Upper lobe of left lung (tissue), 6 donors: ENCODE measurements around the gene CDC25B. TPM values are rescaled to one million over a fixed set of nuclear protein-coding genes. Genes with fewer than 3 reads are reported as not detected.

Source experiments
- ATAC-seq, 2 donors: fragments of 200-7000 bp; cut with Tn5 transposase; one replicate each; pipeline ENCODE4 v1.9.1; 2022; ENCODE audit warnings: mild to moderate bottlenecking in 2 of 2, moderate library complexity in 2 of 2; ENCODE audit not compliant: low FRiP score in 2 of 2
- DNase-seq, 2 donors: peaks; one replicate each; pipeline ENCODE4 v3.0.0-alpha.2; 2019 to 2020
- H3K27ac ChIP-seq, 4 donors: fragments of 200-600 bp; sonication (generic); one replicate each; pipeline ENCODE4 v1.5.1; 2016 to 2019
- H3K27me3 ChIP-seq, 4 donors: fragments of 200-600 bp; sonication (generic); one replicate each; pipeline ENCODE4 v1.5.1; 2017 to 2019
- H3K36me3 ChIP-seq, 4 donors: fragments of 200-600 bp; sonication (generic); one replicate each; pipeline ENCODE4 v1.5.1; 2016 to 2019
- H3K4me1 ChIP-seq, 4 donors: fragments of 200-600 bp; sonication (generic); one replicate each; pipeline ENCODE4 v1.5.1; 2018 to 2019
- H3K4me3 ChIP-seq, 4 donors: fragments of 200-600 bp; sonication (generic); one replicate each; pipeline ENCODE4 v1.5.1; 2017 to 2019; ENCODE audit warnings: mild to moderate bottlenecking in 2 of 4, moderate library complexity in 1 of 4
- H3K9me3 ChIP-seq, 4 donors: fragments of 200-600 bp; sonication (generic); one replicate each; pipeline ENCODE4 v1.5.1; 2018 to 2019
- CTCF ChIP-seq, 6 experiments: fragments of 450-650 bp in 4 of 6; fragments of 200-600 bp in 2 of 6; sonication (generic) in 2 of 6; IDR thresholded peaks; one replicate each; pipeline ENCODE4 v1.5.1; 2016 to 2019; ENCODE audit warnings: antibody characterized with exemption in 6 of 6
- EP300 ChIP-seq, 4 donors: sonication (generic); formaldehyde crosslinking; IDR thresholded peaks; one replicate each; pipeline ENCODE4 v1.5.1; 2017; ENCODE audit warnings: antibody characterized with exemption in 4 of 4, control low read depth in 2 of 4
- POLR2A ChIP-seq, 4 donors: fragments of 450-650 bp; IDR thresholded peaks; one replicate each; pipeline ENCODE4 v1.5.1; 2016 to 2017; ENCODE audit warnings: antibody characterized with exemption in 4 of 4, mild to moderate bottlenecking in 2 of 4
- POLR2AphosphoS5 ChIP-seq, 2 donors: sonication (generic); formaldehyde crosslinking; IDR thresholded peaks; one replicate each; pipeline ENCODE4 v1.5.1; 2017; ENCODE audit warnings: antibody characterized with exemption in 2 of 2
- WGBS, 2 donors: methylation state at CpG; one replicate each; pipeline ENCODE4 v1.1.5; 2017 to 2018; 5-methylcytosine and 5-hydroxymethylcytosine counted together
- total RNA-seq, 6 donors: library from RNA; depleted of rRNA in 4 of 6; stranded (reverse); fragments of >200 nt in 4 of 6; gene quantifications; one replicate each; pipeline versions ENCODE4 v1.1.0 to v1.2.1, GENCODE V29; 2016 to 2021
- donor health status: DM: no; HTN: no; CAD: no; lungs with moderate emphysema.
- donor health status: DM: no; HTN: yes; CAD: no; lungs with severe emphysema.

Gene CDC25B
- total RNA-seq, 6 donors from 2014 or later = 45.5 to 151 (median 99.1) TPM

- no peak for ATAC-seq
- peak overlapping the region in 3 of 4 donors; percentile 81 to 96 (median 88) for H3K4me3 ChIP-seq
- DNase-seq = peak in 1 of 2 donors; percentile 77
- H3K27ac ChIP-seq = peak overlapping the region; percentile 94 to 98 (median 96)
- peaks cover 38 to 48% (median 42%) of the 10 kb centered on the region in 4 donors for H3K4me1 ChIP-seq
- WGBS, 2 donors = 89 to 90% methylated on average over 20 to 24 of the region's 25 CpGs
- H3K36me3 ChIP-seq = peaks cover 0 to 13% (median 7%) of the 10 kb centered on the region in 4 donors
- H3K27me3 ChIP-seq = no peaks in the 10 kb centered on the region
- no peak for TF ChIP-seq POLR2A (IDR thresholded peaks at IDR 0.05)
- no peaks in the 10 kb centered on the region for H3K9me3 ChIP-seq
These were observed 1.2 kb upstream of the CDC25B start for GRCh38 chr20:3794701-3795420.

GRCh38 chr20:3796477-3797225 lies 541 bp downstream of the CDC25B start:
- Histone ChIP-seq H3K27ac (peak overlapping the region; percentile 94 to 98 (median 96)), H3K4me1 (peaks cover 50 to 66% (median 58%) of the 10 kb centered on the region in 4 donors), H3K4me3 (peak overlapping the region; percentile 27 to 96 (median 84)), H3K36me3 (peaks cover 0 to 30% (median 24%) of the 10 kb centered on the region in 4 donors), H3K27me3 (no peaks in the 10 kb centered on the region), H3K9me3 (no peaks in the 10 kb centered on the region)
- peak in 1 of 2 donors; percentile 5 for ATAC-seq
- 44 to 46% methylated on average over 5 to 7 of the region's 33 CpGs for WGBS, 2 donors
- no peak for TF ChIP-seq POLR2AphosphoS5 (IDR thresholded peaks at IDR 0.05)
- TF ChIP-seq POLR2A (IDR thresholded peaks at IDR 0.05) = no peak
- TF ChIP-seq CTCF (IDR thresholded peaks at IDR 0.05) = no peak
- no peak for TF ChIP-seq EP300 (IDR thresholded peaks at IDR 0.05)
- peak in 1 of 2 donors; percentile 88 for DNase-seq

- Histone ChIP-seq H3K9me3 (no peaks in the 10 kb centered on the region), H3K27me3 (no peaks in the 10 kb centered on the region), H3K36me3 (peaks cover 0 to 36% (median 29%) of the 10 kb centered on the region in 4 donors), H3K4me1 (peaks cover 56 to 72% (median 63%) of the 10 kb centered on the region in 4 donors), H3K4me3 (peak overlapping the region; percentile 27 to 96 (median 84)), H3K27ac (peak overlapping the region; percentile 94 to 98 (median 96))
- 52 to 56% methylated on average over 4 to 5 of the region's 5 CpGs for WGBS, 2 donors
- no peak for TF ChIP-seq POLR2AphosphoS5 (IDR thresholded peaks at IDR 0.05)
- peak in 1 of 2 donors; percentile 14 for DNase-seq
- ATAC-seq = no peak
These were observed 1.1 kb downstream of the CDC25B start for GRCh38 chr20:3797226-3797545.

- TF ChIP-seq POLR2A (IDR thresholded peaks at IDR 0.05) = peak in 1 of 4 donors; percentile 26
- TF ChIP-seq CTCF (IDR thresholded peaks at IDR 0.05) = no peak
- Histone ChIP-seq H3K4me3 (peak overlapping the region; percentile 27 to 96 (median 84)), H3K27ac (peak overlapping the region; percentile 94 to 98 (median 96)), H3K36me3 (peaks cover 0 to 42% (median 35%) of the 10 kb centered on the region in 4 donors), H3K4me1 (peaks cover 62 to 77% (median 69%) of the 10 kb centered on the region in 4 donors), H3K27me3 (no peaks in the 10 kb centered on the region), H3K9me3 (no peaks in the 10 kb centered on the region)
- 50 to 58% methylated on average over 19 of the region's 19 CpGs for WGBS, 2 donors
- DNase-seq (peak in 1 of 2 donors; percentile 38), ATAC-seq (no peak)
These were observed 1.7 kb downstream of the CDC25B start for GRCh38 chr20:3797592-3798372.

GRCh38 chr20:3798373-3798768 lies 2.3 kb downstream of the CDC25B start:
- WGBS, 2 donors = 57 to 71% methylated on average over 4 to 5 of the region's 5 CpGs
- Histone ChIP-seq H3K9me3 (no peaks in the 10 kb centered on the region), H3K4me1 (peaks cover 67 to 83% (median 74%) of the 10 kb centered on the region in 4 donors), H3K27me3 (no peaks in the 10 kb centered on the region), H3K36me3 (peaks cover 4 to 47% (median 41%) of the 10 kb centered on the region in 4 donors), H3K4me3 (peak overlapping the region in 2 of 4 donors; percentile 88 to 96), H3K27ac (peak overlapping the region; percentile 94 to 98 (median 96))
- TF ChIP-seq EP300 (IDR thresholded peaks at IDR 0.05) = no peak
- TF ChIP-seq POLR2A (IDR thresholded peaks at IDR 0.05) = no peak
- TF ChIP-seq CTCF (IDR thresholded peaks at IDR 0.05) = no peak
- TF ChIP-seq POLR2AphosphoS5 (IDR thresholded peaks at IDR 0.05) = no peak
- DNase-seq (no peak), ATAC-seq (no peak)
